Measurements from ENCODE around the gene NFIX. TPM values are rescaled to one million over a fixed set of nuclear protein-coding genes. Genes with fewer than 3 reads are reported as not detected.

Gene NFIX
- total RNA-seq, 3 donors from 2014 or later (not counting 1 experiment from before 2014, with no cell fraction given): 0.61 to 2.1 (median 1.3) TPM

- peaks cover 5 to 12% of the 10 kb centered on the region in 2 donors for H3K4me1 Mint-ChIP-seq
- Histone ChIP-seq H3K4me1 (ENCODE audit: control insufficient read depth, insufficient read depth, low read length) (peaks cover 11% of the 10 kb centered on the region), H3K9me3 (ENCODE audit: control insufficient read depth, insufficient read depth, low read length) (no peaks in the 10 kb centered on the region), H3K36me3 (ENCODE audit: control insufficient read depth, insufficient read depth, low read length) (no peaks in the 10 kb centered on the region), H3K4me3 (ENCODE audit: low read length) (peak overlapping the region; percentile 38), H3K27ac (ENCODE audit: low read length) (no peak overlapping the region), H3K27me3 (ENCODE audit: control insufficient read depth, insufficient read depth, low read length) (no peaks in the 10 kb centered on the region)
- intact Hi-C loops (cut with micrococcal nuclease): loop anchor here (1.0 kb wide), 1 partner anchor 80 kb away; no protein-coding TSS in a partner anchor
- ATAC-seq (peak; percentile 94 to 96 (median 96)), DNase-seq (peak; percentile 86 to 88)
- peak overlapping the region in 1 of 2 donors; percentile 82 for H3K27ac Mint-ChIP-seq
- no peaks in the 10 kb centered on the region for H3K36me3 Mint-ChIP-seq
- peak; percentile 98 for TF ChIP-seq CTCF (IDR thresholded peaks at IDR 0.05)
- H3K27me3 Mint-ChIP-seq (ENCODE audit: low read depth in 2 of 2): peaks cover 0 to 2% of the 10 kb centered on the region in 2 donors
- H3K9me3 Mint-ChIP-seq: no peaks in the 10 kb centered on the region
- H3K4me3 Mint-ChIP-seq: peak overlapping the region; percentile 89
- under 1% methylated on average over 34 of the region's 34 CpGs for WGBS (ENCODE audit: insufficient coverage)
These were observed 30.1 kb upstream of the NFIX start for GRCh38 chr19:12965017-12965811.

GRCh38 chr19:12965812-12966135 lies 29.5 kb upstream of the NFIX start:
- no peak overlapping the region for H3K4me3 ChIP-seq (ENCODE audit: low read length)
- no peaks in the 10 kb centered on the region for H3K27me3 ChIP-seq (ENCODE audit: control insufficient read depth, insufficient read depth, low read length)

GRCh38 chr19:12967907-12968306 lies 27.4 kb upstream of the NFIX start:
- Histone ChIP-seq H3K27ac (ENCODE audit: low read length) (no peak overlapping the region), H3K4me3 (ENCODE audit: low read length) (no peak overlapping the region), H3K9me3 (ENCODE audit: control insufficient read depth, insufficient read depth, low read length) (no peaks in the 10 kb centered on the region), H3K27me3 (ENCODE audit: control insufficient read depth, insufficient read depth, low read length) (no peaks in the 10 kb centered on the region), H3K4me1 (ENCODE audit: control insufficient read depth, insufficient read depth, low read length) (peaks cover 11% of the 10 kb centered on the region), H3K36me3 (ENCODE audit: control insufficient read depth, insufficient read depth, low read length) (no peaks in the 10 kb centered on the region)
- whole genome bisulfite sequencing (ENCODE audit: insufficient coverage): 95% methylated on average over 4 of the region's 5 CpGs
- Mint-ChIP-seq H3K9me3 (no peaks in the 10 kb centered on the region), H3K27me3 (ENCODE audit: low read depth in 2 of 2) (no peaks in the 10 kb centered on the region), H3K4me1 (peaks cover 5 to 12% of the 10 kb centered on the region in 2 donors), H3K4me3 (no peak overlapping the region), H3K36me3 (no peaks in the 10 kb centered on the region), H3K27ac (no peak overlapping the region)
- DNase-seq: no peak
- intact Hi-C loops (cut with micrococcal nuclease): no loop called here
- no peak for ATAC-seq
- no peak for TF ChIP-seq CTCF (IDR thresholded peaks at IDR 0.05)

More at GRCh38 chr19:12965812-12966135, 29.5 kb upstream of the NFIX start:
- Histone ChIP-seq H3K4me1 (ENCODE audit: control insufficient read depth, insufficient read depth, low read length) (peaks cover 11% of the 10 kb centered on the region), H3K9me3 (ENCODE audit: control insufficient read depth, insufficient read depth, low read length) (no peaks in the 10 kb centered on the region), H3K36me3 (ENCODE audit: control insufficient read depth, insufficient read depth, low read length) (no peaks in the 10 kb centered on the region), H3K27ac (ENCODE audit: low read length) (no peak overlapping the region)
- peaks cover 0 to 2% of the 10 kb centered on the region in 2 donors for H3K27me3 Mint-ChIP-seq (ENCODE audit: low read depth in 2 of 2)
- H3K4me3 Mint-ChIP-seq: no peak overlapping the region
- intact Hi-C loops (cut with micrococcal nuclease): loop anchor here (1.0 kb wide), 1 partner anchor 80 kb away; no protein-coding TSS in a partner anchor
- no peak for ATAC-seq
- 74% methylated on average over 6 of the region's 8 CpGs for WGBS (ENCODE audit: insufficient coverage)
- H3K4me1 Mint-ChIP-seq: peaks cover 5 to 12% of the 10 kb centered on the region in 2 donors
- no peaks in the 10 kb centered on the region for H3K9me3 Mint-ChIP-seq
- H3K27ac Mint-ChIP-seq: peak overlapping the region in 1 of 2 donors; percentile 82
- no peaks in the 10 kb centered on the region for H3K36me3 Mint-ChIP-seq
- no peak for DNase-seq
- no peak for TF ChIP-seq CTCF (IDR thresholded peaks at IDR 0.05)

Measured in natural killer cell (primary cell).